IMR-90 (cell line): ENCODE results near the gene RALGAPA2. TPM values are rescaled to one million over a fixed set of nuclear protein-coding genes. Genes with fewer than 3 reads are reported as not detected.

Source experiments
- ATAC-seq: fragments of 200-7000 bp; cut with Tn5 transposase; 2 replicates; pipeline ENCODE4 v1.9.1; 2020; ENCODE audit warnings: low read depth, mild to moderate bottlenecking, moderate library complexity
- BruUV-seq: library from RNA; stranded (reverse); fragments of 400-500 nt; replicated peaks from 2 replicates; lab custom pipeline; 2021; lab: Mats Ljungman, UMichigan
- CTCF ChIA-PET: fragments of 300-600 bp; formaldehyde crosslinking; extraction: SDS; loops from one replicate; lab custom pipeline; 2021; ENCODE audit warnings: antibody characterized with exemption; lab: Yijun Ruan, JAX
- POLR2A ChIA-PET: fragments of 300-600 bp; sonication (Branson Sonifier 250); formaldehyde crosslinking; loops from one replicate; lab custom pipeline; 2022; ENCODE audit warnings: antibody characterized with exemption; ENCODE audit not compliant: unreplicated experiment; lab: Charles Lee
- DNase-seq: peaks from one replicate; pipeline ENCODE4 v3.0.0; 2013
- H2AFZ ChIP-seq: replicated peaks from 2 replicates; pipeline ENCODE3; 2013; ENCODE audit warnings: low read length, mild to moderate bottlenecking; ENCODE audit not compliant: poor library complexity
- H2AK5ac ChIP-seq: 2 replicates; pipeline ENCODE4 v1.6.1; 2013; ENCODE audit warnings: low read depth, low read length, inconsistent platforms
- H2AK9ac ChIP-seq: replicated peaks from 2 replicates; pipeline ENCODE3; 2013; ENCODE audit warnings: mild to moderate bottlenecking, low read depth, low read length, moderate library complexity; ENCODE audit not compliant: poor library complexity
- H2BK120ac ChIP-seq: 2 replicates; pipeline ENCODE4 v1.6.1; 2013; ENCODE audit warnings: low read depth, low read length, inconsistent platforms
- H2BK15ac ChIP-seq: 3 replicates; pipeline ENCODE4 v1.6.1; 2013; ENCODE audit warnings: low read depth, low read length, inconsistent platforms
- H2BK20ac ChIP-seq: 2 replicates; pipeline ENCODE4 v1.6.1; 2013; ENCODE audit warnings: low read depth, mild to moderate bottlenecking, inconsistent platforms, low read length, moderate library complexity
- H2BK5ac ChIP-seq: 2 replicates; pipeline ENCODE4 v1.6.1; 2013; ENCODE audit warnings: mild to moderate bottlenecking, low read depth, low read length, inconsistent platforms; ENCODE audit not compliant: poor library complexity, severe bottlenecking
- H3K14ac ChIP-seq: replicated peaks from 2 replicates; pipeline ENCODE4 v1.6.1; 2013; ENCODE audit warnings: low read depth, low read length, inconsistent platforms
- H3K18ac ChIP-seq: 2 replicates; pipeline ENCODE4 v1.6.1; 2013; ENCODE audit warnings: low read depth, low read length, control low read depth
- H3K23ac ChIP-seq: 2 replicates; pipeline ENCODE4 v1.6.1; 2013; ENCODE audit warnings: low read depth, low read length, inconsistent platforms
- H3K27ac ChIP-seq: 2 replicates; pipeline ENCODE4 v1.5.1; 2013; ENCODE audit warnings: mild to moderate bottlenecking, control low read depth, low read length; ENCODE audit not compliant: insufficient read depth
- H3K27me3 ChIP-seq: 2 replicates; pipeline ENCODE4 v1.6.1; 2013; ENCODE audit warnings: low read length; ENCODE audit not compliant: control insufficient read depth, insufficient read depth
- H3K36me3 ChIP-seq: 2 replicates; pipeline ENCODE4 v1.6.1; 2013; ENCODE audit warnings: low read length, mixed read lengths; ENCODE audit not compliant: control insufficient read depth, insufficient read depth
- H3K4ac ChIP-seq: 2 replicates; pipeline ENCODE4 v1.6.1; 2013; ENCODE audit warnings: low read depth, low read length, inconsistent platforms
- H3K4me1 ChIP-seq: 2 replicates; pipeline ENCODE4 v1.6.1; 2013; ENCODE audit warnings: low read length, mixed read lengths; ENCODE audit not compliant: control insufficient read depth, insufficient read depth
- H3K4me2 ChIP-seq: 2 replicates; pipeline ENCODE4 v1.6.1; 2013; ENCODE audit warnings: low read depth, mild to moderate bottlenecking, control low read depth, low read length, moderate library complexity
- H3K4me3 ChIP-seq: 2 replicates; pipeline ENCODE4 v1.5.1; 2013; ENCODE audit warnings: low read depth, mild to moderate bottlenecking, control low read depth, low read length, moderate library complexity; ENCODE audit not compliant: insufficient read depth
- H3K56ac ChIP-seq: 2 replicates; pipeline ENCODE4 v1.6.1; 2013; ENCODE audit warnings: low read length, inconsistent platforms; ENCODE audit not compliant: insufficient read depth; ENCODE audit errors: extremely low read depth
- H3K79me1 ChIP-seq, 2 experiments: 2 replicates each; pipeline ENCODE4 v1.6.1; 2013; ENCODE audit warnings: low read length in 2 of 2, inconsistent platforms in 1 of 2, low read depth in 1 of 2
- H3K9ac ChIP-seq: 2 replicates; pipeline ENCODE4 v1.6.1; 2013; ENCODE audit warnings: low read depth, low read length, control low read depth
- H3K9me1 ChIP-seq: 2 replicates; pipeline ENCODE4 v1.6.1; 2013; ENCODE audit warnings: low read length, inconsistent platforms; ENCODE audit not compliant: insufficient read depth
- H3K9me3 ChIP-seq: 2 replicates; pipeline ENCODE4 v1.6.1; 2013; ENCODE audit warnings: low read length; ENCODE audit not compliant: control insufficient read depth, insufficient read depth
- H4K20me1 ChIP-seq: 2 replicates; pipeline ENCODE4 v1.6.1; 2013; ENCODE audit warnings: low read length, inconsistent platforms; ENCODE audit not compliant: insufficient read depth
- H4K5ac ChIP-seq: 2 replicates; pipeline ENCODE4 v1.6.1; 2013; ENCODE audit warnings: mild to moderate bottlenecking, low read depth, low read length, control low read depth
- H4K8ac ChIP-seq, 2 experiments: 2 replicates each; pipeline ENCODE4 v1.6.1; 2013; ENCODE audit warnings: low read depth in 2 of 2, low read length in 2 of 2, control low read depth in 1 of 2, inconsistent platforms in 1 of 2
- H4K91ac ChIP-seq: 2 replicates; pipeline ENCODE4 v1.6.1; 2013; ENCODE audit warnings: low read depth, low read length, inconsistent platforms; ENCODE audit not compliant: insufficient read depth
- BHLHE40 ChIP-seq: fragments of 150-350 bp; IDR thresholded peaks from 2 replicates; pipeline ENCODE4 v1.6.1; 2016; ENCODE audit warnings: mild to moderate bottlenecking, low read depth, low read length
- CEBPB ChIP-seq: IDR thresholded peaks from 2 replicates; pipeline ENCODE4 v1.6.1; 2012; ENCODE audit warnings: low read depth, low read length, improper control_type of control experiment
- CHD1 ChIP-seq: IDR thresholded peaks from 2 replicates; pipeline ENCODE4 v1.6.1; 2012; ENCODE audit warnings: low read depth, low read length, improper control_type of control experiment
- CTCF ChIP-seq: conservative IDR thresholded peaks from 2 replicates; pipeline ENCODE4 v1.5.1; 2012; ENCODE audit warnings: mild to moderate bottlenecking, low read depth, low read length, improper control_type of control experiment
- MAFK ChIP-seq: IDR thresholded peaks from 2 replicates; pipeline ENCODE4 v1.6.1; 2012; ENCODE audit warnings: low read depth, low read length, improper control_type of control experiment
- MAZ ChIP-seq: IDR thresholded peaks from 2 replicates; pipeline ENCODE4 v1.6.1; 2012; ENCODE audit warnings: low read depth, mild to moderate bottlenecking, low read length, improper control_type of control experiment, moderate library complexity, borderline replicate concordance
- MXI1 ChIP-seq: IDR thresholded peaks from 2 replicates; pipeline ENCODE4 v1.6.1; 2012; ENCODE audit warnings: low read depth, mild to moderate bottlenecking, low read length, moderate library complexity, borderline replicate concordance
- NFE2L2 ChIP-seq: fragments of 150-350 bp; IDR thresholded peaks from 2 replicates; pipeline ENCODE4 v1.6.1; 2016; ENCODE audit warnings: low read depth, mild to moderate bottlenecking, low read length
- RAD21 ChIP-seq: IDR thresholded peaks from 2 replicates; pipeline ENCODE4 v1.6.1; 2012; ENCODE audit warnings: low read length, improper control_type of control experiment
- RCOR1 ChIP-seq: IDR thresholded peaks from 2 replicates; pipeline ENCODE4 v1.6.1; 2012; ENCODE audit warnings: mild to moderate bottlenecking, low read length, improper control_type of control experiment; ENCODE audit not compliant: insufficient replicate concordance
- SMC3 ChIP-seq: fragments of 150-350 bp; IDR thresholded peaks from 2 replicates; pipeline ENCODE4 v1.6.1; 2016; ENCODE audit warnings: low read depth, mild to moderate bottlenecking, antibody characterized with exemption, low read length, moderate library complexity
- WGBS, 2 experiments: methylation state at CpG; one replicate each; pipeline versions ENCODE4 v1.1.5 to v1.1.7; 2013; ENCODE audit warnings: missing lambda C conversion rate in 2 of 2; ENCODE audit not compliant: insufficient read length in 1 of 2; ENCODE audit errors: extremely low coverage in 2 of 2; 5-methylcytosine and 5-hydroxymethylcytosine counted together
- dilution Hi-C: fragments of 300-500 bp; cut with HindIII; formaldehyde crosslinking; loops from one replicate; pipeline ENCODE4 v1.14.3; 2018; ENCODE audit warnings: low sequenced_read_pairs; ENCODE audit not compliant: unreplicated experiment
- in situ Hi-C: fragments of 300-500 bp; cut with MboI; formaldehyde crosslinking; loops from 3 replicates; pipeline ENCODE4 v1.14.3; 2019; ENCODE audit warnings: low sequenced_read_pairs, inconsistent platforms, mixed read lengths
- intact Hi-C: fragments of 100-400 bp; cut with micrococcal nuclease; formaldehyde crosslinking; loops from 2 replicates; pipeline ENCODE4 v1.10.0; 2022
- polyA plus RNA-seq, 3 experiments: library from polyadenylated mRNA; depleted of rRNA; stranded (reverse); fragments of >200 nt; gene quantifications; 2 replicates each; pipeline ENCODE4 v1.2.3, GENCODE V29; 2012; ENCODE audit warnings: low replicate concordance in 1 of 3
- total RNA-seq: library from RNA; depleted of rRNA; stranded (reverse); fragments of >200 nt; gene quantifications from 2 replicates; pipeline ENCODE4 v1.2.3, GENCODE V29; 2012
- TF ChIP-seq, protein P1 (sequence below): fragments of 150-350 bp; IDR thresholded peaks from 2 replicates; pipeline ENCODE4 v1.6.1; 2016; ENCODE audit warnings: low read depth, mild to moderate bottlenecking, low read length, moderate library complexity, borderline replicate concordance

Gene RALGAPA2
- total and polyA plus RNA-seq, 2 of the 4 experiments (the other 2 are of a cell fraction), result 1.3 to 3.9 TPM

DNA sequence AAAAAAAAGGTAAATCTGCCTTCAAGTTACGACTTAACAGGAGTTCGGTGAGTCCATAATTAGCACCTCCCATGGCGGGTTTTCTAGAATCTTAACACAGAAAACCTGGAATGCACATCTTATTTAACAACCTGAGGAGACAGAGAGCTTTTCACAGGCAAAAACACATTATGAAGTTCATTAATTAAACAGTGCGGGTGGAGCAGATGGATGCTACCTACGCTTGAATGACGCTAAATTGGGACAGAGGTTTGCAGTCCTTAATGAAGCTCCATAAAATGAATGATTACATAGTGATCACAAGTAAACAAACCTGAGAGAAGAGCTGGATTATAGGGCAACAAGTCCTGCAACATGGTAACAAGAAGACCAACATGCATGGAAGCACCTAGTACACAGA is 263.6 kb downstream of the RALGAPA2 start:
- Histone ChIP-seq H4K5ac (no peak overlapping the region), H2BK120ac (no peak overlapping the region), H3K23ac (no peak overlapping the region), H3K36me3 (no peaks in the 10 kb centered on the region), H3K27me3 (no peaks in the 10 kb centered on the region), H2AFZ (no peak overlapping the region), H4K91ac (no peak overlapping the region), H4K8ac (no peak overlapping the region), H3K56ac (no peak overlapping the region), H2BK5ac (no peak overlapping the region), H2BK15ac (no peak overlapping the region), H3K4me3 (no peak overlapping the region), H3K79me1 (no peaks in the 10 kb centered on the region), H4K20me1 (no peaks in the 10 kb centered on the region), H3K4me2 (no peak overlapping the region), H3K9me1 (no peaks in the 10 kb centered on the region; the same call in 1 of the 2 replicates), H3K4me1 (peaks cover 3% of the 10 kb centered on the region), H2BK20ac (no peak overlapping the region), H3K27ac (no peak overlapping the region), H3K9ac (no peak overlapping the region), H2AK9ac (no peak overlapping the region), H3K18ac (no peak overlapping the region), H3K4ac (no peak overlapping the region), H3K14ac (no peak overlapping the region), H3K9me3 (no peaks in the 10 kb centered on the region), H2AK5ac (no peak overlapping the region)
- CTCF ChIA-PET, result interaction anchor here (0.6 to 0.9 kb wide), 2 partner anchors 35 to 43 kb away, joined by 3 read pairs; no protein-coding TSS in a partner anchor
- POLR2A ChIA-PET, result no interaction called here
- in situ Hi-C loops (no loop called here), intact Hi-C loops (no loop called here), dilution Hi-C loops (no loop called here)
- no peak for TF ChIP-seq CTCF
- TF ChIP-seq CHD1, result no peak
- no peak for TF ChIP-seq CEBPB
- no peak for TF ChIP-seq MAFK
- no peak for TF ChIP-seq RCOR1
- no peak for TF ChIP-seq MXI1
- no peak for TF ChIP-seq MAZ
- TF ChIP-seq NFE2L2, result no peak
- TF ChIP-seq, protein P1, sequence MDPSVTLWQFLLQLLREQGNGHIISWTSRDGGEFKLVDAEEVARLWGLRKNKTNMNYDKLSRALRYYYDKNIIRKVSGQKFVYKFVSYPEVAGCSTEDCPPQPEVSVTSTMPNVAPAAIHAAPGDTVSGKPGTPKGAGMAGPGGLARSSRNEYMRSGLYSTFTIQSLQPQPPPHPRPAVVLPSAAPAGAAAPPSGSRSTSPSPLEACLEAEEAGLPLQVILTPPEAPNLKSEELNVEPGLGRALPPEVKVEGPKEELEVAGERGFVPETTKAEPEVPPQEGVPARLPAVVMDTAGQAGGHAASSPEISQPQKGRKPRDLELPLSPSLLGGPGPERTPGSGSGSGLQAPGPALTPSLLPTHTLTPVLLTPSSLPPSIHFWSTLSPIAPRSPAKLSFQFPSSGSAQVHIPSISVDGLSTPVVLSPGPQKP, result no peak
- TF ChIP-seq SMC3, result no peak
- no peak for TF ChIP-seq BHLHE40
- no peak for TF ChIP-seq RAD21
- ATAC-seq, result no peak
- no TSS peak for BruUV-seq
- DNase-seq, result no peak
- no CpG with 5 or more reads among the region's 6 CpGs for WGBS, 2 experiments
